HepG2 (cell line): ENCODE data around the gene MMP17. TPM values are rescaled to one million over a fixed set of nuclear protein-coding genes. Genes with fewer than 3 reads are reported as not detected.

Experiments
- ATAC-seq: fragments of 200-7000 bp; cut with Tn5 transposase; 3 replicates; pipeline ENCODE4 v1.9.1; 2020; ENCODE audit warnings: mild to moderate bottlenecking, moderate library complexity
- BruUV-seq: library from RNA; stranded (reverse); fragments of 400-500 nt; replicated peaks from 2 replicates; lab custom pipeline; 2021; lab: Mats Ljungman, UMichigan
- CTCF ChIA-PET: fragments of 300-600 bp; formaldehyde crosslinking; extraction: SDS; loops from one replicate; lab custom pipeline; 2021; ENCODE audit warnings: low total read pairs, inconsistent platforms, low intra/inter-chr PET ratio; lab: Yijun Ruan, JAX
- POLR2A ChIA-PET: fragments of 350-600 bp; sonication (Branson Sonifier 250); formaldehyde crosslinking; loops from one replicate; lab custom pipeline; 2020; ENCODE audit warnings: antibody characterized with exemption, inconsistent platforms; lab: Yijun Ruan, JAX
- DNase-seq: peaks from one replicate; pipeline ENCODE4 v3.0.0-alpha.2; 2015; ENCODE audit warnings: low spot score
- FAIRE-seq: peaks from 3 replicates; lab custom pipeline; 2011; peaks lifted over from hg19 to GRCh38; lab: Jason Lieb, UNC
- H2AFZ ChIP-seq: one replicate; pipeline ENCODE4 v1.6.1; 2011; ENCODE audit warnings: low read length, inconsistent platforms
- H3K27ac ChIP-seq: fragments of 300-600 bp; 3 replicates; pipeline ENCODE4 v1.8.0; 2011; ENCODE audit warnings: mixed run types, mild to moderate bottlenecking, mixed read lengths, low read length, inconsistent platforms; ENCODE audit not compliant: insufficient read depth; ENCODE audit errors: extremely low read length
- H3K27me3 ChIP-seq, 2 experiments: fragments of 200-600 bp in 1 of 2; 2 replicates in 1 of 2; 3 replicates in 1 of 2; pipeline versions ENCODE4 v1.6.0 to v1.8.0; 2011; ENCODE audit warnings: low read length in 2 of 2, mild to moderate bottlenecking in 2 of 2, moderate library complexity in 2 of 2, inconsistent platforms in 1 of 2; ENCODE audit not compliant: insufficient read depth in 2 of 2, control insufficient read depth in 1 of 2
- H3K36me3 ChIP-seq, 2 experiments: fragments of 200-600 bp in 1 of 2; replicated peaks in 1 of 2; 2 replicates in 1 of 2; 3 replicates in 1 of 2; pipeline versions ENCODE4 v1.5.1 to v1.8.0; 2011; ENCODE audit warnings: low read length in 2 of 2, inconsistent platforms in 1 of 2; ENCODE audit not compliant: insufficient read depth in 2 of 2, control insufficient read depth in 1 of 2
- H3K4me1 ChIP-seq: 2 replicates; pipeline ENCODE4 v1.5.1; 2012; ENCODE audit warnings: low read length, inconsistent platforms; ENCODE audit not compliant: insufficient read depth
- H3K4me2 ChIP-seq: 2 replicates; pipeline ENCODE4 v1.6.0; 2011; ENCODE audit warnings: low read depth, low read length, inconsistent platforms
- H3K4me3 ChIP-seq, 3 experiments: fragments of 200-600 bp in 1 of 3; sonication (generic), shearing (Covaris generic) in 1 of 3; replicated peaks in 1 of 3; 2 replicates each; pipeline ENCODE4 v1.5.1; 2011 to 2016; ENCODE audit warnings: low read length in 3 of 3, inconsistent platforms in 2 of 3, low read depth in 2 of 3, mild to moderate bottlenecking in 2 of 3, control low read depth in 1 of 3, mixed read lengths in 1 of 3; ENCODE audit not compliant: insufficient read depth in 1 of 3
- H3K79me2 ChIP-seq: one replicate; pipeline ENCODE4 v1.6.1; 2011; ENCODE audit warnings: low read length, inconsistent platforms; ENCODE audit not compliant: insufficient read depth
- H3K9ac ChIP-seq: 2 replicates; pipeline ENCODE4 v1.6.0; 2011; ENCODE audit warnings: mild to moderate bottlenecking, low read depth, low read length, inconsistent platforms; ENCODE audit not compliant: insufficient read depth
- H3K9me3 ChIP-seq: 2 replicates; pipeline ENCODE4 v1.5.1; 2012; ENCODE audit warnings: mild to moderate bottlenecking, low read length
- H4K20me1 ChIP-seq: 2 replicates; pipeline ENCODE4 v1.6.0; 2011; ENCODE audit warnings: inconsistent platforms, mild to moderate bottlenecking, low read length, moderate library complexity; ENCODE audit not compliant: insufficient read depth
- HHEX ChIP-seq: IDR thresholded peaks from 2 replicates; pipeline ENCODE4 v1.6.1; 2016; ENCODE audit warnings: control low read depth
- MTA3 ChIP-seq: sonication (generic); formaldehyde crosslinking; IDR thresholded peaks from 2 replicates; pipeline ENCODE4 v1.4.0; 2020; ENCODE audit warnings: missing genetic modification reagents
- NCOR1 ChIP-seq: fragments of 200-600 bp; sonication (generic); IDR thresholded peaks from 2 replicates; pipeline ENCODE4 v1.7.0; 2017; ENCODE audit warnings: antibody characterized with exemption, low read length, borderline replicate concordance
- PTBP1 ChIP-seq: fragments of 200-400 bp; formaldehyde crosslinking; IDR thresholded peaks from 2 replicates; pipeline ENCODE4 v1.6.1; 2018; ENCODE audit warnings: low read length, low read depth; ENCODE audit not compliant: poor library complexity, severe bottlenecking
- ZNF350 ChIP-seq: sonication (generic); formaldehyde crosslinking; IDR thresholded peaks from 2 replicates; pipeline ENCODE4 v1.4.0; 2020; ENCODE audit warnings: mild to moderate bottlenecking, low read depth, missing genetic modification reagents, borderline replicate concordance
- WGBS: methylation state at CpG from one replicate; pipeline ENCODE4 v1.1.6; 2017; ENCODE audit warnings: low lambda C conversion rate; 5-methylcytosine and 5-hydroxymethylcytosine counted together
- in situ Hi-C: cut with HindIII; loops from 2 replicates; pipeline ENCODE4 v1.10.0; 2017; ENCODE audit warnings: low pct_unique_long_range_greater_than_20kb; ENCODE audit not compliant: extremely low pct_ligation_motif_present
- intact Hi-C: fragments of 100-400 bp; cut with micrococcal nuclease; formaldehyde crosslinking; loops from one replicate; pipeline ENCODE4 v1.10.0; 2022; ENCODE audit not compliant: unreplicated experiment
- polyA plus RNA-seq, 8 experiments: library from polyadenylated mRNA; depleted of rRNA in 3 of 8; stranded (reverse) in 7 of 8; unstranded in 1 of 8; fragments of >200 nt; fragmentation: Illumina TruSeq in 4 of 8; extraction: Trizol in 4 of 8; gene quantifications; 2 replicates each; pipeline versions ENCODE4 v1.2.1 to v1.2.3, GENCODE V29; 2011 to 2016; ENCODE audit warnings: low read depth in 4 of 8, missing spikeins in 1 of 8, mixed read lengths in 1 of 8; ENCODE audit not compliant: insufficient read depth in 1 of 8
- total RNA-seq, 5 experiments: library from RNA; depleted of rRNA; stranded (reverse); fragments of >200 nt; fragmentation: Illumina TruSeq; extraction: Trizol; gene quantifications; 2 replicates each; pipeline ENCODE4 v1.2.3, GENCODE V29; 2016; ENCODE audit warnings: low read depth in 1 of 5
- TF ChIP-seq, protein P1 (sequence below): sonication (generic); formaldehyde crosslinking; IDR thresholded peaks from 2 replicates; pipeline ENCODE4 v1.4.0; 2020; ENCODE audit warnings: mild to moderate bottlenecking, missing genetic modification reagents
- TF ChIP-seq, protein P2 (sequence below): sonication (generic); formaldehyde crosslinking; IDR thresholded peaks from 2 replicates; pipeline ENCODE4 v1.5.0; 2020; ENCODE audit warnings: missing genetic modification reagents
- TF ChIP-seq, protein P3 (sequence below): sonication (generic); formaldehyde crosslinking; IDR thresholded peaks from 2 replicates; pipeline ENCODE4 v1.4.0; 2020; ENCODE audit warnings: low read depth, mild to moderate bottlenecking, missing genetic modification reagents

MMP17 gene
- total and polyA plus RNA-seq, 2 of the 13 experiments (the other 11 are each of a cell fraction or from before 2014, with no cell fraction given) = 0.55 to 0.80 TPM

DNA sequence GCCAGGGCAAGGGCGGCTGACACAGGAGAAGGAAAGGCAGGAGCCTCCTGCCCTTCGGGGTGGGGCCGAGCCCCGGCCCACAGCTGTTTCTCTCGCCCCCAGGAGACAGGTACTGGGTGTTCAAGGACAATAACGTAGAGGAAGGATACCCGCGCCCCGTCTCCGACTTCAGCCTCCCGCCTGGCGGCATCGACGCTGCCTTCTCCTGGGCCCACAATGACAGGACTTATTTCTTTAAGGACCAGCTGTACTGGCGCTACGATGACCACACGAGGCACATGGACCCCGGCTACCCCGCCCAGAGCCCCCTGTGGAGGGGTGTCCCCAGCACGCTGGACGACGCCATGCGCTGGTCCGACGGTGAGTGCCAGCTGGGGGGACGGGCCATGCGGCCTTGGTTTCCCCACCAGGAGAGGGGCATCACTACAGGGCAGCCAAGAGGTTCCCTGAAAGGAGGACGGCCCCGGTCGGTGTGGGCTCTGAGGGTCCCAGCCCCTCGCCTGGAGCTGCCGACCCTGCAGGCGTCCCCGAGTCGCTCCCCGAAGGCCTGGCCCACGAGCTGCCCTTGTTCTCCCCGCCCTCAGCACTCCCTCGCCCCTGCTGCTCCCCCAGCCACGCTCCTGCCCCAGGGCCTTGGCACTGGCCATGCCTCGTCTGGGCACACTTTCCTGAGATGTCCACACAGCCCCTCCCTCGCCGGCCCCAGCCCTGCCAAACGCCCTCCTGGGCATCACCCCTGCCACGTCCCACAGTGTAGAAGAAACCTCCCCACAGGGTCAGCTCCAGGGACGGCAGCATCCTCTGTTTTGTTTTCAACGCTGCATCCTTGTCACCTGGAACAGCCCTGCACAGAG is 21.7 kb downstream of the MMP17 start:
- H3K4me2 ChIP-seq = no peak overlapping the region
- H2AFZ ChIP-seq = no peak overlapping the region
- intact Hi-C loops = loop anchor here (5.0 kb wide), 2 partner anchors 62 to 152 kb away; no protein-coding TSS in a partner anchor
- ATAC-seq (no peak), DNase-seq (no peak), FAIRE-seq (no peak)
- BruUV-seq = no TSS peak
- no peak overlapping the region for H3K4me3 ChIP-seq
- H3K27ac ChIP-seq = no peak overlapping the region
- peaks cover 29% of the 10 kb centered on the region for H3K4me1 ChIP-seq
- in situ Hi-C loops = loop anchor here (25.0 kb wide), 1 partner anchor 738 kb away; no protein-coding TSS in a partner anchor
- WGBS = 74% methylated on average over 34 of the region's 47 CpGs
- H3K79me2 ChIP-seq = no peaks in the 10 kb centered on the region
- H3K27me3 ChIP-seq = peaks cover 7 to 21% of the 10 kb centered on the region in 2 experiments; a peak in 4 of 5 replicates
- ChIA-PET CTCF (no interaction called here), POLR2A (interaction anchor here (1.5 to 1.6 kb wide), 2 partner anchors 10 to 100 kb away, joined by 3 to 4 read pairs; partner anchors contain the start of gene EP400)
- no peak overlapping the region for H3K9ac ChIP-seq
- H3K9me3 ChIP-seq = no peaks in the 10 kb centered on the region
- no peaks in the 10 kb centered on the region for H4K20me1 ChIP-seq
- no peaks in the 10 kb centered on the region for H3K36me3 ChIP-seq
- TF ChIP-seq PTBP1 (no peak), HHEX (CRISPR knock-in tag) (no peak)

DNA sequence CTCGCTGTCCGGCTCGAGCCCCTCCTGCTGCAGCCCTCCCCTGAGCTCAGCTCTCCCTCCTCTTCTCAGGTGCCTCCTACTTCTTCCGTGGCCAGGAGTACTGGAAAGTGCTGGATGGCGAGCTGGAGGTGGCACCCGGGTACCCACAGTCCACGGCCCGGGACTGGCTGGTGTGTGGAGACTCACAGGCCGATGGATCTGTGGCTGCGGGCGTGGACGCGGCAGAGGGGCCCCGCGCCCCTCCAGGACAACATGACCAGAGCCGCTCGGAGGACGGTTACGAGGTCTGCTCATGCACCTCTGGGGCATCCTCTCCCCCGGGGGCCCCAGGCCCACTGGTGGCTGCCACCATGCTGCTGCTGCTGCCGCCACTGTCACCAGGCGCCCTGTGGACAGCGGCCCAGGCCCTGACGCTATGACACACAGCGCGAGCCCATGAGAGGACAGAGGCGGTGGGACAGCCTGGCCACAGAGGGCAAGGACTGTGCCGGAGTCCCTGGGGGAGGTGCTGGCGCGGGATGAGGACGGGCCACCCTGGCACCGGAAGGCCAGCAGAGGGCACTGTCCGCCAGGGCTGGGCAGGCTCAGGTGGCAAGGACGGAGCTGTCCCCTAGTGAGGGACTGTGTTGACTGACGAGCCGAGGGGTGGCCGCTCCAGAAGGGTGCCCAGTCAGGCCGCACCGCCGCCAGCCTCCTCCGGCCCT is 22.8 kb downstream of the MMP17 start:
- BruUV-seq = no TSS peak
- ATAC-seq (peak; percentile 83), FAIRE-seq (no peak), DNase-seq (no peak)
- intact Hi-C loops = loop anchor here (5.0 kb wide), 2 partner anchors 61 to 151 kb away; no protein-coding TSS in a partner anchor
- H3K9me3 ChIP-seq = no peaks in the 10 kb centered on the region
- peaks cover 39% of the 10 kb centered on the region for H3K4me1 ChIP-seq
- H2AFZ ChIP-seq = no peak overlapping the region
- in situ Hi-C loops = no loop called here
- H3K27ac ChIP-seq = no peak overlapping the region
- no peaks in the 10 kb centered on the region for H3K36me3 ChIP-seq
- ChIA-PET POLR2A (interaction anchor here (0.5 to 1.6 kb wide), 4 partner anchors 9 to 98 kb away, joined by 3 to 6 read pairs (median 4); partner anchors contain the start of gene EP400), CTCF (interaction anchor here (1.2 to 1.3 kb wide), 2 partner anchors 99 to 150 kb away, joined by 3 to 5 read pairs; partner anchors contain the start of gene EP400)
- H3K79me2 ChIP-seq = no peaks in the 10 kb centered on the region
- H4K20me1 ChIP-seq = no peaks in the 10 kb centered on the region
- H3K4me2 ChIP-seq = peak overlapping the region; percentile 46
- H3K4me3 ChIP-seq = peak overlapping the region in 1 of 3 experiments; percentile 43; a peak in 1 of 6 replicates
- H3K9ac ChIP-seq = no peak overlapping the region
- 72% methylated on average over 8 of the region's 41 CpGs for WGBS
- peaks cover 11 to 28% of the 10 kb centered on the region in 2 experiments for H3K27me3 ChIP-seq
- TF ChIP-seq NCOR1 = no peak
- 0 out of 2 replicates have a peak, but pooled peaks have one; percentile 36 for TF ChIP-seq ZNF350
- no peak for TF ChIP-seq MTA3 (CRISPR knock-in tag)
- TF ChIP-seq, protein P1, sequence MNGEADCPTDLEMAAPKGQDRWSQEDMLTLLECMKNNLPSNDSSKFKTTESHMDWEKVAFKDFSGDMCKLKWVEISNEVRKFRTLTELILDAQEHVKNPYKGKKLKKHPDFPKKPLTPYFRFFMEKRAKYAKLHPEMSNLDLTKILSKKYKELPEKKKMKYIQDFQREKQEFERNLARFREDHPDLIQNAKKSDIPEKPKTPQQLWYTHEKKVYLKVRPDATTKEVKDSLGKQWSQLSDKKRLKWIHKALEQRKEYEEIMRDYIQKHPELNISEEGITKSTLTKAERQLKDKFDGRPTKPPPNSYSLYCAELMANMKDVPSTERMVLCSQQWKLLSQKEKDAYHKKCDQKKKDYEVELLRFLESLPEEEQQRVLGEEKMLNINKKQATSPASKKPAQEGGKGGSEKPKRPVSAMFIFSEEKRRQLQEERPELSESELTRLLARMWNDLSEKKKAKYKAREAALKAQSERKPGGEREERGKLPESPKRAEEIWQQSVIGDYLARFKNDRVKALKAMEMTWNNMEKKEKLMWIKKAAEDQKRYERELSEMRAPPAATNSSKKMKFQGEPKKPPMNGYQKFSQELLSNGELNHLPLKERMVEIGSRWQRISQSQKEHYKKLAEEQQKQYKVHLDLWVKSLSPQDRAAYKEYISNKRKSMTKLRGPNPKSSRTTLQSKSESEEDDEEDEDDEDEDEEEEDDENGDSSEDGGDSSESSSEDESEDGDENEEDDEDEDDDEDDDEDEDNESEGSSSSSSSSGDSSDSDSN (CRISPR knock-in tag) = peak; percentile 40; the same call in 1 of the 2 replicates
- TF ChIP-seq, protein P2, sequence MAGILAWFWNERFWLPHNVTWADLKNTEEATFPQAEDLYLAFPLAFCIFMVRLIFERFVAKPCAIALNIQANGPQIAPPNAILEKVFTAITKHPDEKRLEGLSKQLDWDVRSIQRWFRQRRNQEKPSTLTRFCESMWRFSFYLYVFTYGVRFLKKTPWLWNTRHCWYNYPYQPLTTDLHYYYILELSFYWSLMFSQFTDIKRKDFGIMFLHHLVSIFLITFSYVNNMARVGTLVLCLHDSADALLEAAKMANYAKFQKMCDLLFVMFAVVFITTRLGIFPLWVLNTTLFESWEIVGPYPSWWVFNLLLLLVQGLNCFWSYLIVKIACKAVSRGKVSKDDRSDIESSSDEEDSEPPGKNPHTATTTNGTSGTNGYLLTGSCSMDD (CRISPR knock-in tag) = no peak
- TF ChIP-seq, protein P3, sequence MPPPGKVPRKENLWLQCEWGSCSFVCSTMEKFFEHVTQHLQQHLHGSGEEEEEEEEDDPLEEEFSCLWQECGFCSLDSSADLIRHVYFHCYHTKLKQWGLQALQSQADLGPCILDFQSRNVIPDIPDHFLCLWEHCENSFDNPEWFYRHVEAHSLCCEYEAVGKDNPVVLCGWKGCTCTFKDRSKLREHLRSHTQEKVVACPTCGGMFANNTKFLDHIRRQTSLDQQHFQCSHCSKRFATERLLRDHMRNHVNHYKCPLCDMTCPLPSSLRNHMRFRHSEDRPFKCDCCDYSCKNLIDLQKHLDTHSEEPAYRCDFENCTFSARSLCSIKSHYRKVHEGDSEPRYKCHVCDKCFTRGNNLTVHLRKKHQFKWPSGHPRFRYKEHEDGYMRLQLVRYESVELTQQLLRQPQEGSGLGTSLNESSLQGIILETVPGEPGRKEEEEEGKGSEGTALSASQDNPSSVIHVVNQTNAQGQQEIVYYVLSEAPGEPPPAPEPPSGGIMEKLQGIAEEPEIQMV (CRISPR knock-in tag) = no peak
